Measurements from ENCODE around the gene MTHFR. TPM values are rescaled to one million over a fixed set of nuclear protein-coding genes. Genes with fewer than 3 reads are reported as not detected.
A peak's percentile ranks its signal among the peaks of the same experiment; 100 is the strongest.

Gene MTHFR
- total RNA-seq, 1 donor from 2014 or later = 47.9 TPM

DNA sequence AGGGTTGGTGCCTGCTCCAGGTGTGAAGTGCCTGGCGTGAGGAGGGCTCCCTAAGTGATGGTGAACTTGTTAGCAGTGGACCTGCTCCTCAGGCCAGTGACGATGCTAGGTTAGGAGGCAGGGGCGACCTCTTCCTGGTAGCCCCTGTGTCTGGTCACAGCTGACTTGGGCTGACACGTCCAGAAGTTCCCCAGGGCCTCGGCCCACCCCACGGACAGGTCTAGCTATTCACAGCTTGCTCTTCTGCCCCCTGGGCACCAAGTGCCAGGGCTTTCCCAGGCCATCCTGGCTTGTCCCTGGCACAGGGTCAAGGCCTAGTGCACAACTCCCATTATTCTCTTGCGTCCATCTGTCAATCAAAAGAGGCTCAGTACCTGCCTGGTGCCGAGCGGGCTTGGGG is 54.7 kb downstream of the MTHFR start:
- Histone ChIP-seq H3K4me3 (no peak overlapping the region), H3K4me1 (no peaks in the 10 kb centered on the region), H3K36me3 (peaks cover 0 to 21% of the 10 kb centered on the region in 2 donors), H3K27ac (no peak overlapping the region), H3K9me3 (no peaks in the 10 kb centered on the region), H3K27me3 (no peaks in the 10 kb centered on the region)
- TF ChIP-seq, protein P1, sequence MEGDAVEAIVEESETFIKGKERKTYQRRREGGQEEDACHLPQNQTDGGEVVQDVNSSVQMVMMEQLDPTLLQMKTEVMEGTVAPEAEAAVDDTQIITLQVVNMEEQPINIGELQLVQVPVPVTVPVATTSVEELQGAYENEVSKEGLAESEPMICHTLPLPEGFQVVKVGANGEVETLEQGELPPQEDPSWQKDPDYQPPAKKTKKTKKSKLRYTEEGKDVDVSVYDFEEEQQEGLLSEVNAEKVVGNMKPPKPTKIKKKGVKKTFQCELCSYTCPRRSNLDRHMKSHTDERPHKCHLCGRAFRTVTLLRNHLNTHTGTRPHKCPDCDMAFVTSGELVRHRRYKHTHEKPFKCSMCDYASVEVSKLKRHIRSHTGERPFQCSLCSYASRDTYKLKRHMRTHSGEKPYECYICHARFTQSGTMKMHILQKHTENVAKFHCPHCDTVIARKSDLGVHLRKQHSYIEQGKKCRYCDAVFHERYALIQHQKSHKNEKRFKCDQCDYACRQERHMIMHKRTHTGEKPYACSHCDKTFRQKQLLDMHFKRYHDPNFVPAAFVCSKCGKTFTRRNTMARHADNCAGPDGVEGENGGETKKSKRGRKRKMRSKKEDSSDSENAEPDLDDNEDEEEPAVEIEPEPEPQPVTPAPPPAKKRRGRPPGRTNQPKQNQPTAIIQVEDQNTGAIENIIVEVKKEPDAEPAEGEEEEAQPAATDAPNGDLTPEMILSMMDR (IDR thresholded peaks at IDR 0.05) = no peak
- no peak for TF ChIP-seq POLR2AphosphoS5 (IDR thresholded peaks at IDR 0.05; ENCODE audit: insufficient read depth in 1 of 2, low read depth in 1 of 2)
- no peak for TF ChIP-seq POLR2A (IDR thresholded peaks at IDR 0.05)
- intact Hi-C loops (cut with DNase I) = no loop called here
- DNase-seq (ENCODE audit: extremely low spot score in 2 of 2) = no peak

DNA sequence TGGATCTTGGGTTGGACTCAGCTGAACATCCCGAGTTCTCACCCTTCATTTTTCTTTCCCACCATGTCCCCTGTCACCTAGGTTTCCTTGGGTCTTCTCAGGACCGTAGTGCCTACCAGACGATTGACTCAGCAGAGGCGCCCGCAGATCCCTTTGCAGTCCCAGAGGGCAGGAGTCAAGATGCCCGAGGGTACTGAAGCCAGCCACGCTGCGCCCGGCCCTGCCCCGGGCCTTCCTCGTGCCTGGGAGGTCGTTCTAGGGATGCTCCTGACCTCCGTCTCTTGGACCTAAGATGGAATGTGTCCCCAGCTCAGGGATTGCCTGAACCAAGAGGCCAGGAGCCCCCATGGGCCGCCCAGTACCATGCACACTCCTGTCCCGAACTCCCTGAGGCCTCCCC is 55.8 kb downstream of the MTHFR start:
- intact Hi-C loops (cut with DNase I) = no loop called here
- no peak for TF ChIP-seq POLR2AphosphoS5 (IDR thresholded peaks at IDR 0.05; ENCODE audit: insufficient read depth in 1 of 2, low read depth in 1 of 2)

DNA sequence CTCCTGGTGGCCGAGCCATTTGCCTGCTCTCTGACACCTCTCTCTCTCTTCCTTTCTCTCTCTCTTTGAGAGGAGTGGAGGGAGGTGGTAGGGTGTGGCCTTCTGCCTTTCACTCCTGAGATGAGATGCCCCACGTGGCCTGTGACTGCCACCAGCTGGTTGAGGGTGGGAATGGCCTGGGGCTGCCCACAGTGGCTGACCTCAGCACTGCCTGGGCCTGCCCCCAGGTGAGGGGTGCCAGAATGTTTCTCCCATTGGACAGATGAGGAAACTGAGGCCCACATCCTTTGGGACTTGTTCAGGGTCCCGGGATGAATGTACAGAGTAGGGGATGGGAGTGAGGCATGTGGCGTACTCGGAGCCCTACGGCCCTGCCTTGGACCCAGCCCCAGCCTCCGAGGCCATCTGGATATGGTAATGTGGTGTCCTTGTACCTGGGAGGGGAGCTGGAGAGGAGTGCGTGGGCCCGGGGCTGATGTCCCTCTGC is 56.5 kb downstream of the MTHFR start:
- Histone ChIP-seq H3K36me3 (peaks cover 0 to 23% of the 10 kb centered on the region in 2 donors), H3K27ac (no peak overlapping the region), H3K4me1 (no peaks in the 10 kb centered on the region), H3K27me3 (no peaks in the 10 kb centered on the region), H3K4me3 (no peak overlapping the region), H3K9me3 (no peaks in the 10 kb centered on the region)
- intact Hi-C loops (cut with DNase I) = no loop called here
- no peak for DNase-seq (ENCODE audit: extremely low spot score in 2 of 2)
- TF ChIP-seq, protein P1 (IDR thresholded peaks at IDR 0.05) = peak in 2 of 3 experiments; percentile 33 to 44
- TF ChIP-seq POLR2AphosphoS5 (IDR thresholded peaks at IDR 0.05; ENCODE audit: insufficient read depth in 1 of 2, low read depth in 1 of 2) (no peak), POLR2A (IDR thresholded peaks at IDR 0.05) (no peak)

More for the DNA sequence above, 55.8 kb downstream of the MTHFR start:
- Histone ChIP-seq H3K36me3 (peaks cover 0 to 23% of the 10 kb centered on the region in 2 donors), H3K4me3 (no peak overlapping the region), H3K4me1 (no peaks in the 10 kb centered on the region), H3K27me3 (no peaks in the 10 kb centered on the region), H3K27ac (no peak overlapping the region), H3K9me3 (no peaks in the 10 kb centered on the region)
- DNase-seq (ENCODE audit: extremely low spot score in 2 of 2) = no peak

DNA sequence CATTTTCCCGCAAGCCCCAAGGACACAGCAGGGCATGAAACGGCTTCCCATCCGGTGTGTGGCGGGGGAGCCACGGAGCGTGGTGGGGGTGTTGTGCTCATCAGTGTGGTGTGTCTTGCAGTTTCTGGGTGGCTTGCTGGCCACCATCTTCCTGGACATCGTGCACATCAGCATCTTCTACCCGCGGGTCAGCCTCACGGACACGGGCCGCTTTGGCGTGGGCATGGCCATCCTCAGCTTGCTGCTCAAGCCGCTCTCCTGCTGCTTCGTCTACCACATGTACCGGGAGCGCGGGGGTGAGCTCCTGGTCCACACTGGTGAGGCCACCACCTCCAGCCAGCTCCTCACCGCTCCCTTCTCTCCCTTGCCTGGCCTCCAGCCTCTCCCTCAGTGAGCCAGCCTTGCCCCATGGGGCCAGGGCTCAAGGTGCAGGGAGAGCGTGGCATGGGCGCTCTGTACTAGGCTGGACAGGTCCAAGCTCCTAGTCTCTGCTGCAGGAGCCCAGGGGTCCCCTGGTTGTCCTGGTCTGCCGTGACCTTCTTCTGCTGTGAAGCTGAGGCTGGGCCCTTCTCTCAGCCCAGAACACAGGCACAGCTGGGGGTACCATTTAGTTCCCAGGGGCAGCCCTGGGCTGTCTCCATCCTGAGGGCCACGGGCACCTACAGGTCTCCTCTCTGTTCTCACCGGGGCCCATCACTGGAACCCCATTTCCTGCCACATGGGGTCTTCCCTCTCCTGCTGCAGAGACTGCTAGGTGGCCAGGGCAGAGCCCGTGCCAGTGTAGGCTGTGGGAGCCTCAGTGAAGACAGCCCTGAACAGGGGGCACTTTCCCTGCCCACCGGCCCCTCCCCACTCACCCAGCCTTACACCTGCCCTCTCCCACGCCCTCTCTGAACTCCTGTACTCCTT is 57.2 kb downstream of the MTHFR start:
- Histone ChIP-seq H3K36me3 (peaks cover 0 to 23% of the 10 kb centered on the region in 2 donors), H3K4me1 (no peaks in the 10 kb centered on the region), H3K4me3 (no peak overlapping the region), H3K9me3 (no peaks in the 10 kb centered on the region), H3K27me3 (no peaks in the 10 kb centered on the region), H3K27ac (no peak overlapping the region)
- no peak for DNase-seq (ENCODE audit: extremely low spot score in 2 of 2)
- intact Hi-C loops (cut with DNase I) = no loop called here
- TF ChIP-seq POLR2AphosphoS5 (IDR thresholded peaks at IDR 0.05; ENCODE audit: insufficient read depth in 1 of 2, low read depth in 1 of 2) (no peak), POLR2A (IDR thresholded peaks at IDR 0.05) (no peak)
- TF ChIP-seq, protein P1 (IDR thresholded peaks at IDR 0.05) = no peak

DNA sequence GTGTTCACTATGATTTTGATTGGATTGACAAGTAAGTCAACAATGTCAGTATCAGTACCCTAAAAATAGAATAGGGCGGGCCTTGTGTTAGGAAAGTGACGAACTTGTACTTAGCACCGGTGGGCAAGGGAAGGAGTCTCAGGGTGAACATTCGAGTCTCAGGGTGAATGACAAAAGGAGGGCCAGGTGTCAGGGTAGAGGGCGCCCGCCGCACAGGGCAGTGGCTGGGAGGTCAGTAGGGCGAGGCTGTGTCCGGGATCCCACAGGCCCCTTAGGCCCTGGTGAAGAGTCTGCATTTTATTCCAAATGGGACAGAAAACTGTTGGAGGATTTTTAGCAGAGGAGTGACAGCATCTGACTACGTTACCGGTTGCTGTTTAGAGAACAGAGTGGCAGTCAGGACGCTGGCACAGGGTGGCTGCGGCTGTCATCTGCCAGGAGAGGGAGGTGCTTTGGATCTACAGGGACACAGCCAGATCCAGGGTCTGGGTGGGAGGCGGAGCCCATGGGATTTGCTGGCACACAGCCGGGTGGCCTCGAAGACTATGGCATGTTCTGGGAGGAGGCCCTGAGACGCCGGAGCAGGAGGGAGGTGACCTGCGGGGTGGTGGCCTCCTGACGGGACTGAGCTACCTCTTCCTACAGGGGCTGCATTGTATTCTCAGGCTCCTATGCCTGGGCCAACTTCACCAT is 58.8 kb downstream of the MTHFR start:
- Histone ChIP-seq H3K27me3 (no peaks in the 10 kb centered on the region), H3K9me3 (no peaks in the 10 kb centered on the region), H3K36me3 (peaks cover 0 to 23% of the 10 kb centered on the region in 2 donors), H3K4me3 (no peak overlapping the region), H3K4me1 (no peaks in the 10 kb centered on the region), H3K27ac (no peak overlapping the region)
- TF ChIP-seq POLR2A (IDR thresholded peaks at IDR 0.05) (no peak), POLR2AphosphoS5 (IDR thresholded peaks at IDR 0.05; ENCODE audit: insufficient read depth in 1 of 2, low read depth in 1 of 2) (no peak)
- TF ChIP-seq, protein P1 (IDR thresholded peaks at IDR 0.05) = no peak
- no peak for DNase-seq (ENCODE audit: extremely low spot score in 2 of 2)
- intact Hi-C loops (cut with DNase I) = no loop called here

Data from vagina (tissue), 2 donors.